Gastrocnemius medialis (tissue), 4 donors: Measurements from ENCODE around the gene DENND2D. TPM values are rescaled to one million over a fixed set of nuclear protein-coding genes. Genes with fewer than 3 reads are reported as not detected.

Experiments
- ATAC-seq, 2 donors: fragments of 150-250 bp; one replicate each; pipeline ENCODE4 v1.9.1; 2016
- DNase-seq, 2 donors: peaks; one replicate each; pipeline ENCODE4 v3.0.0-alpha.2; 2019
- H3K27ac ChIP-seq, 4 donors: fragments of 200-600 bp; sonication (generic); 1 replicate in 1 of 4; 2 replicates in 3 of 4; pipeline ENCODE4 v1.5.1; 2016 to 2018; ENCODE audit warnings: mild to moderate bottlenecking in 2 of 4, moderate library complexity in 1 of 4
- H3K27me3 ChIP-seq, 3 donors: fragments of 200-600 bp; sonication (generic) in 2 of 3; 1 replicate in 1 of 3; 2 replicates in 2 of 3; pipeline versions ENCODE4 v1.5.1 to v1.6.0; 2016 to 2019; ENCODE audit warnings: mild to moderate bottlenecking in 1 of 3, moderate library complexity in 1 of 3
- H3K36me3 ChIP-seq, 2 donors: fragments of 200-600 bp; sonication (generic) in 1 of 2; one replicate each; pipeline ENCODE4 v1.5.1; 2017 to 2018
- H3K4me1 ChIP-seq, 2 donors: fragments of 200-600 bp; sonication (generic) in 1 of 2; one replicate each; pipeline ENCODE4 v1.5.1; 2016 to 2017; ENCODE audit warnings: mild to moderate bottlenecking in 2 of 2
- H3K4me3 ChIP-seq, 4 donors: fragments of 200-600 bp; sonication (generic) in 3 of 4; 1 replicate in 1 of 4; 2 replicates in 3 of 4; pipeline ENCODE4 v1.5.1; 2016 to 2019; ENCODE audit warnings: mild to moderate bottlenecking in 2 of 4
- H3K9me3 ChIP-seq, 3 donors: fragments of 200-600 bp; sonication (generic) in 2 of 3; 1 replicate in 1 of 3; 2 replicates in 2 of 3; pipeline ENCODE4 v1.5.1; 2016 to 2019
- POLR2A ChIP-seq, 2 donors: fragments of 450-650 bp; IDR thresholded peaks; one replicate each; pipeline ENCODE4 v1.6.1; 2017; ENCODE audit warnings: antibody characterized with exemption in 2 of 2, mild to moderate bottlenecking in 2 of 2, moderate library complexity in 2 of 2
- in situ Hi-C, 4 donors: fragments of 200-750 bp; cut with MboI; loops; one replicate each; pipeline versions ENCODE4 v1.15.0 to v1.8.0; 2017; ENCODE audit warnings: low sequenced_read_pairs in 4 of 4
- intact Hi-C: fragments of 100-400 bp; cut with DNase I; formaldehyde crosslinking; loops from one replicate; pipeline ENCODE4 v1.15.1; 2023; ENCODE audit warnings: low total_unique reads
- total RNA-seq, 4 donors: library from RNA; depleted of rRNA; stranded (reverse); fragments of >200 nt; gene quantifications; one replicate each; pipeline versions ENCODE4 v1.1.0 to v1.2.3, GENCODE V29; 2016
- TF ChIP-seq, protein P1 (sequence below), 5 experiments: fragments of 450-650 bp in 3 of 5; fragments of 200-600 bp in 2 of 5; sonication (generic) in 2 of 5; IDR thresholded peaks in 4 of 5; conservative IDR thresholded peaks in 1 of 5; 1 replicate in 4 of 5; 2 replicates in 1 of 5; pipeline ENCODE4 v1.5.1; 2016 to 2019; ENCODE audit warnings: antibody characterized with exemption in 5 of 5, mild to moderate bottlenecking in 3 of 5, moderate library complexity in 3 of 5

DENND2D gene
- total RNA-seq, 4 donors from 2014 or later, result 0.19 to 1.2 (median 0.88) TPM

DNA sequence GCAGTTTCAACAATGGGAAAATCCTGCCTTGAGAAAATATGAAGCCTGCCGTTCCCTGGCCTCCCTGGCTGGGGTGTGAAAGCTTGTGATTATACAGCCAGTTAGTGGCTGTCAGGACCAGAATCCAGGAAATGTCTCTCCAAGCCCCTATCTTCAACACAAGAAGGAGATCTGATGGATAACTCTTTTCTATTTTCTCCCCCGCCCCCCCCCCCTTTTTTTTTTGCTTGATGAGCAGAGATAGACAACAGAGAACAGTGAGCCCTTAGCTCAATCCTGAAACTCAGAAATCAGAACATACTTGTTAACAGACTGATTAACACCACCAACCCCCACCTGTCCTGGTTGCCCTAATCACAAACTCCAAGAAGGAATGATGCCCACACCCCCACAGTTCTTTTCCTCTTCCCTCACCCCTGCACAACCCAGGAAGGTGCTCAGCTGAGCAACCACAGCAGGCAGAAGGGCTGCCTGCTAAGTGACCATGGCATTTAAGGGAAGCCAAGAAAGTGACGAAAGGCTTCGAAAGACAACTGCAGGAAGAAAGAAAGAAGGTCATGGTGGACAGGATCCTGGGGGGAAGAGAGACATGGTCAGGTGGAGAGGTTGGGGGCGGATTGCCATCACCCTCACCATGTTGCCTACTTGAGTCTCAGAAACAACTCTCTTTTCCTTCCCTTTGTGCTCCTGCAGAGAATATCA, 12.3 kb upstream of the DENND2D start:
- no peak for DNase-seq
- Histone ChIP-seq H3K4me1 (no peaks in the 10 kb centered on the region), H3K27me3 (peaks cover 0 to 4% (median 3%) of the 10 kb centered on the region in 3 donors), H3K27ac (no peak overlapping the region), H3K4me3 (no peak overlapping the region), H3K36me3 (no peaks in the 10 kb centered on the region), H3K9me3 (no peaks in the 10 kb centered on the region)
- in situ Hi-C loops (no loop called here), intact Hi-C loops (no loop called here)
- TF ChIP-seq POLR2A (IDR thresholded peaks at IDR 0.05), result no peak
- TF ChIP-seq, protein P1, sequence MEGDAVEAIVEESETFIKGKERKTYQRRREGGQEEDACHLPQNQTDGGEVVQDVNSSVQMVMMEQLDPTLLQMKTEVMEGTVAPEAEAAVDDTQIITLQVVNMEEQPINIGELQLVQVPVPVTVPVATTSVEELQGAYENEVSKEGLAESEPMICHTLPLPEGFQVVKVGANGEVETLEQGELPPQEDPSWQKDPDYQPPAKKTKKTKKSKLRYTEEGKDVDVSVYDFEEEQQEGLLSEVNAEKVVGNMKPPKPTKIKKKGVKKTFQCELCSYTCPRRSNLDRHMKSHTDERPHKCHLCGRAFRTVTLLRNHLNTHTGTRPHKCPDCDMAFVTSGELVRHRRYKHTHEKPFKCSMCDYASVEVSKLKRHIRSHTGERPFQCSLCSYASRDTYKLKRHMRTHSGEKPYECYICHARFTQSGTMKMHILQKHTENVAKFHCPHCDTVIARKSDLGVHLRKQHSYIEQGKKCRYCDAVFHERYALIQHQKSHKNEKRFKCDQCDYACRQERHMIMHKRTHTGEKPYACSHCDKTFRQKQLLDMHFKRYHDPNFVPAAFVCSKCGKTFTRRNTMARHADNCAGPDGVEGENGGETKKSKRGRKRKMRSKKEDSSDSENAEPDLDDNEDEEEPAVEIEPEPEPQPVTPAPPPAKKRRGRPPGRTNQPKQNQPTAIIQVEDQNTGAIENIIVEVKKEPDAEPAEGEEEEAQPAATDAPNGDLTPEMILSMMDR (IDR thresholded peaks at IDR 0.05 in 4 of 5, conservative IDR thresholded peaks at IDR 0.05 in 1 of 5), result no peak
- no peak for ATAC-seq

DNA sequence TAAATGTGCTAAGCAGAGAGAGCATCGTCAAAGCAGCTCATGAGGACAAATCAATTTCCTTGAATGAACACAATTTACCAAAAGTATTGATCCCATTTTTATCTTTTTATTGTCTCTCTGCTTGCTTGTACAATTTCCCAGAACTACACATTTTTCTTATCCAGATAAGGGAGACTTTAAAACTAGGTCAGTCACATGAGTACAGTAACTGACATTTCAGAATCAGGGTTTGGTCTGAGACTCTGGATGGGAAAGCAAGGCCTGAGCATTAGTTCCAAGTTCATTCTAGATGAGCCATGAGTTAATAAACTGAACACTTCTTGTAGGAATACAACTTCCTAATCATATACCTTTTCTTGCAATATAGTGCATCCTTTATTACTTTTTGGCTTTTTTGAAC, 11.5 kb upstream of the DENND2D start:
- H3K27me3 ChIP-seq, result peaks cover 0 to 7% (median 3%) of the 10 kb centered on the region in 3 donors
- no peak overlapping the region for H3K4me3 ChIP-seq
- in situ Hi-C loops (no loop called here), intact Hi-C loops (no loop called here)
- no peak overlapping the region for H3K27ac ChIP-seq
- ATAC-seq (no peak), DNase-seq (no peak)
- no peaks in the 10 kb centered on the region for H3K36me3 ChIP-seq
- TF ChIP-seq, protein P1 (IDR thresholded peaks at IDR 0.05 in 4 of 5, conservative IDR thresholded peaks at IDR 0.05 in 1 of 5), result no peak
- no peak for TF ChIP-seq POLR2A (IDR thresholded peaks at IDR 0.05)
- H3K9me3 ChIP-seq, result no peaks in the 10 kb centered on the region
- no peaks in the 10 kb centered on the region for H3K4me1 ChIP-seq

GRCh38 chr1:111209622-111210021, 9.2 kb upstream of the DENND2D start:
- ATAC-seq (no peak), DNase-seq (no peak)
- Histone ChIP-seq H3K4me1 (no peaks in the 10 kb centered on the region), H3K4me3 (no peak overlapping the region), H3K9me3 (no peaks in the 10 kb centered on the region), H3K27me3 (peaks cover 12 to 24% (median 18%) of the 10 kb centered on the region in 3 donors), H3K27ac (no peak overlapping the region), H3K36me3 (no peaks in the 10 kb centered on the region)
- no peak for TF ChIP-seq POLR2A (IDR thresholded peaks at IDR 0.05)
- TF ChIP-seq, protein P1 (IDR thresholded peaks at IDR 0.05 in 4 of 5, conservative IDR thresholded peaks at IDR 0.05 in 1 of 5), result no peak
- in situ Hi-C loops, result no loop called here
- intact Hi-C loops, result no loop called here

DNA sequence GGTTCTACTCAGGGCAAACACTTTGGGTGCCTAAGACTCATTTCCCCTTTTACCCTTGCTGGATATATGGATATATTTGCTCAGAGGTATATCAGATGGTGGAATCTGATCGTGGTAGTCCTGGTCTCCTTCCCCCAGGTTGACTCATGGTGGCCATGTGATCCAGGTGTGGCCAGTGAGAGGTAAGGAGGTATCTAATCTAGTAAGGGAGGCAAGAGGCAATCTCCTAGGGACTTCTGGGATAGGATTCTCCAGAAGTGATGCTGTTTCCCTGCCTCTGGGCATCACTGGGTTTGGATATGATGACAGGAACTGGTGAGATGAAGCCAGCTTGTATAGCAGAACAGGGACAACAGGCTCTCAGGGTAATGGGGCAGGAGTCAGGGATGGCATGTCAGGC, 8.5 kb upstream of the DENND2D start:
- no peak for TF ChIP-seq POLR2A (IDR thresholded peaks at IDR 0.05)
- TF ChIP-seq, protein P1 (IDR thresholded peaks at IDR 0.05 in 4 of 5, conservative IDR thresholded peaks at IDR 0.05 in 1 of 5), result no peak
- Histone ChIP-seq H3K4me1 (peaks cover 0 to 2% of the 10 kb centered on the region in 2 donors), H3K4me3 (no peak overlapping the region), H3K36me3 (no peaks in the 10 kb centered on the region), H3K27me3 (peaks cover 17 to 31% (median 25%) of the 10 kb centered on the region in 3 donors), H3K27ac (no peak overlapping the region), H3K9me3 (no peaks in the 10 kb centered on the region)
- DNase-seq (no peak), ATAC-seq (no peak)
- intact Hi-C loops, result no loop called here
- in situ Hi-C loops, result no loop called here

GRCh38 chr1:111205714-111206050, 5.2 kb upstream of the DENND2D start:
- intact Hi-C loops, result no loop called here
- Histone ChIP-seq H3K36me3 (no peaks in the 10 kb centered on the region), H3K4me3 (no peak overlapping the region), H3K4me1 (peaks cover 0 to 5% of the 10 kb centered on the region in 2 donors), H3K27me3 (peaks cover 24 to 45% (median 28%) of the 10 kb centered on the region in 3 donors), H3K9me3 (no peaks in the 10 kb centered on the region), H3K27ac (no peak overlapping the region)
- DNase-seq, result no peak
- in situ Hi-C loops, result no loop called here
- TF ChIP-seq, protein P1 (IDR thresholded peaks at IDR 0.05 in 4 of 5, conservative IDR thresholded peaks at IDR 0.05 in 1 of 5), result no peak
- no peak for TF ChIP-seq POLR2A (IDR thresholded peaks at IDR 0.05)
- no peak for ATAC-seq
